Right forelimb (tissue), 1 donor: ENCODE results near the gene SLC25A23.
A peak's percentile ranks its signal among the peaks of the same experiment; 100 is the strongest.
"Not testable (repeated sequence)": the region's sequence is repeated elsewhere in the genome, so short reads cannot be mapped to it uniquely, and the experiment has no call there.

ENCODE experiments used
- DNase-seq: peaks from one replicate; pipeline ENCODE4 v3.0.0-alpha.2; 2018

Gene SLC25A23

GRCh38 chr19:6459262-6460098 lies at the start of gene SLC25A23:
Gene SLC25A23 (minus strand): TSS chr19:6459792. CDS start chr19:6459628, 164 bp downstream.
- DNase-seq: peak; percentile 91

- not testable (repeated sequence) for DNase-seq
Measured at GRCh38 chr19:6508028-6508771, 48.6 kb upstream of the SLC25A23 start.

- DNase-seq: no peak
Measured at GRCh38 chr19:6503407-6504201, 44.0 kb upstream of the SLC25A23 start.

- DNase-seq: no peak
Measured at GRCh38 chr19:6501740-6502648, 42.4 kb upstream of the SLC25A23 start, which contains the start of gene TUBB4A. Gene TUBB4A (minus strand): TSS chr19:6502309. CDS start chr19:6502212, 97 bp downstream.

GRCh38 chr19:6500837-6501739 lies 41.5 kb upstream of the SLC25A23 start:
- no peak for DNase-seq

- DNase-seq: no peak
Measured at GRCh38 chr19:6499052-6499790, 39.6 kb upstream of the SLC25A23 start.

GRCh38 chr19:6498294-6499036 lies 38.9 kb upstream of the SLC25A23 start:
- no peak for DNase-seq

GRCh38 chr19:6495947-6496346 lies 36.4 kb upstream of the SLC25A23 start:
- DNase-seq: no peak

GRCh38 chr19:6494438-6495036 lies 34.9 kb upstream of the SLC25A23 start:
- no peak for DNase-seq

- DNase-seq: no peak
Measured at GRCh38 chr19:6491802-6492592, 32.4 kb upstream of the SLC25A23 start.

GRCh38 chr19:6490134-6490533 lies 30.5 kb upstream of the SLC25A23 start:
- DNase-seq: no peak

GRCh38 chr19:6489278-6490061 lies 29.9 kb upstream of the SLC25A23 start:
- no peak for DNase-seq

- DNase-seq: no peak
Measured at GRCh38 chr19:6484831-6485230, 25.2 kb upstream of the SLC25A23 start.

- DNase-seq: no peak
Measured at GRCh38 chr19:6484230-6484629, 24.6 kb upstream of the SLC25A23 start.

- no peak for DNase-seq
Measured at GRCh38 chr19:6483235-6483634, 23.6 kb upstream of the SLC25A23 start.

GRCh38 chr19:6482343-6482686 lies 22.7 kb upstream of the SLC25A23 start:
- no peak for DNase-seq
